Large intestine (tissue), 3 donors: Measurements from ENCODE around the gene SERPINB4. TPM values are rescaled to one million over a fixed set of nuclear protein-coding genes. Genes with fewer than 3 reads are reported as not detected.
"Not testable (repeated sequence)": the region's sequence is repeated elsewhere in the genome, so short reads cannot be mapped to it uniquely, and the experiment has no call there.

Source experiments
- DNase-seq, 2 donors: peaks; one replicate each; pipeline versions ENCODE4 v3.0.0 to v3.0.0-alpha.2; 2013
- H3K27ac ChIP-seq: one replicate; pipeline ENCODE4 v1.5.1; 2013; ENCODE audit warnings: low read length
- H3K27me3 ChIP-seq: 2 replicates; pipeline ENCODE4 v1.6.1; 2013; ENCODE audit warnings: low read length; ENCODE audit not compliant: control insufficient read depth, insufficient read depth
- H3K36me3 ChIP-seq: 2 replicates; pipeline ENCODE4 v1.6.1; 2013; ENCODE audit warnings: low read length; ENCODE audit not compliant: control insufficient read depth, insufficient read depth
- H3K4me1 ChIP-seq: one replicate; pipeline ENCODE4 v1.6.1; 2013; ENCODE audit warnings: low read length; ENCODE audit not compliant: control insufficient read depth, insufficient read depth
- H3K4me3 ChIP-seq: one replicate; pipeline ENCODE4 v1.5.1; 2013; ENCODE audit warnings: low read length
- H3K9me3 ChIP-seq: one replicate; pipeline ENCODE4 v1.6.1; 2013; ENCODE audit warnings: mild to moderate bottlenecking, low read depth, low read length, moderate library complexity; ENCODE audit not compliant: control insufficient read depth
- WGBS: methylation state at CpG from one replicate; pipeline ENCODE4 v1.1.5; 2013; ENCODE audit warnings: low lambda C conversion rate; ENCODE audit not compliant: insufficient coverage; 5-methylcytosine and 5-hydroxymethylcytosine counted together
- polyA plus RNA-seq: library from polyadenylated mRNA; unstranded; fragments of 120-200 nt; gene quantifications from one replicate; pipeline ENCODE4 v1.2.1, GENCODE V29; 2013

Gene SERPINB4
- polyA plus RNA-seq, 1 donor, result not detected

DNA sequence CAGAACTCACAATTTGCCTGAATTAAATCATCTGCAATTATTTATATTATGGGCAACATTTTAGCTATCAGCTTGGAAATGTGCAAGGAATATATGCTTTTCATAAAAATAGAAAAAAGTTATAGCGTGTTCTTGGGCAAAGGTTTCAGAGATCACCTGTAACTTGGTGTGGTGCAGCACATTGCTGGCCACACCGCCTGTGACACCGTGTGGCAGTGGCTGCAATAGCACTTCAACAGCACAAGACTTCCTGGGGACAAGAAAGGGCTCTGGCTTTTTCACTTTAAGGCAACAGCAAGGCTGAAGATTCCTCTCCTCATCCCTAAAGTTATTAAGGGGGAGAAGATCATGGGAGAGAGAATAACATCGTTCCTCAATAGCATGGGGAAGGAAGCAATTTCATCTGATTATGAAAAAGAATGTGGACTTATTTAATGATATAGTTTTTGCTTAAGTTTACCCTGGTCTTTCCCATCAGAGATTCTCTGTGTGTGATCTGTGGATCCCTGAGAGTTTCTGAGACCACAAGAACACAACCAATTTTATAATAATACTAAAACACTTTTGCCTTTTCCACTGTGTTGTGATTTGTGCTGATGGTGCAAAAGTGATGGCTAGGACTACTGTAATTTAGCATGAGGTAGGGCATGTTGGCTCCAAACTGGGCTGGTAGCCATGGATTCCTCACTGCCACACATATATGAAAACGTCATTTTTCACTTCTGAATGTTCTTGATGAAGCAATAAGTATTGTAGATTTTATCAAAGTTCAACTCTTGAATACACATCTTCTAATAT, 32.7 kb upstream of the SERPINB4 start:
- Histone ChIP-seq H3K36me3 (no peaks in the 10 kb centered on the region), H3K27me3 (no peaks in the 10 kb centered on the region), H3K4me3 (no peak overlapping the region), H3K9me3 (no peaks in the 10 kb centered on the region), H3K4me1 (peaks cover 8% of the 10 kb centered on the region), H3K27ac (no peak overlapping the region)
- peak; percentile 21 to 28 for DNase-seq
- no CpG with 5 or more reads among the region's 5 CpGs for WGBS

DNA sequence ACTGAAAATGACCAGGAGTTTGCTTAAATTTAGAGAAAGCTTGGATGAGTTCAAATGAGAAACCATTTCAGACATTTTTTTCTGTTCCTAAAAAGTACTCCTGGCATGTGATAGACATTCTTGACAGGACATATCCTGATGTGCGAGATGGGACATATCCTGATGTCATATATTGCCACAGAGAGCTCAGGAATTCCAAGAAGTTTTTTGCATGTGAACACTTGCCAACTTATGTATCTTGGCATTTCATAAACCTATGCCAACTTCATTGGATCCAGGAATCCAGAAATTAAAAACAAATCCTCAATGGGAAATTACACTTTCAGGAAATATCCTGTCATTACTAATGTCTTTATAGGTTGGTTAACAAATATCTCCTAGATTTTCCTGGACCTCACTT, 20.5 kb upstream of the SERPINB4 start:
- DNase-seq, result no peak
- H3K9me3 ChIP-seq, result no peaks in the 10 kb centered on the region
- H3K36me3 ChIP-seq, result no peaks in the 10 kb centered on the region
- no peaks in the 10 kb centered on the region for H3K27me3 ChIP-seq
- H3K4me1 ChIP-seq, result no peaks in the 10 kb centered on the region
- H3K4me3 ChIP-seq, result no peak overlapping the region
- WGBS, result no CpG with 5 or more reads among the region's 1 CpG
- H3K27ac ChIP-seq, result no peak overlapping the region

DNA sequence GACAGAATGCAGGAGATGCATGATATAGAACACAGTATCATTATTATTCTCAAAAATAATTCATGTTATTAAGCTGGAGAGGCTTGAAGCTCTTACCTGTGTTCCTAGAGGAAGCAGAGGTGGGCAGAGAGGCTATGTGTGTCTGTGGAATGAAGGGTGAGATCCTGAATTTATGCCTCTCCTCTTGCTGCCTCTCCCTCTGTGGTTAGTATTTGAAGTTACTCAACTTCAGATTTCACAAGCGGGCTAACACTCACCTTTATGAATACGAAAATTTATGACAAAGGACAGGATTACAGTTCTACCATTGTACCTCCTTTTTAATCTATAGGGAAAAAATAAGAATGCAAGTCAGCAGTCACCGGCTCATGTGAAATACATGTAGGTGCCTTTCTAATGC, 17.7 kb upstream of the SERPINB4 start, which contains the start of gene SERPINB3:
Gene SERPINB3 (minus strand): TSS at position 144 of the 400 bp plus-strand sequence. CDS start 677 bp downstream, outside the sequence.
- not testable (repeated sequence) for H3K4me1 ChIP-seq, H3K27ac ChIP-seq, H3K36me3 ChIP-seq, H3K27me3 ChIP-seq, H3K9me3 ChIP-seq, DNase-seq, H3K4me3 ChIP-seq
- no CpG with 5 or more reads among the region's 3 CpGs for WGBS

DNA sequence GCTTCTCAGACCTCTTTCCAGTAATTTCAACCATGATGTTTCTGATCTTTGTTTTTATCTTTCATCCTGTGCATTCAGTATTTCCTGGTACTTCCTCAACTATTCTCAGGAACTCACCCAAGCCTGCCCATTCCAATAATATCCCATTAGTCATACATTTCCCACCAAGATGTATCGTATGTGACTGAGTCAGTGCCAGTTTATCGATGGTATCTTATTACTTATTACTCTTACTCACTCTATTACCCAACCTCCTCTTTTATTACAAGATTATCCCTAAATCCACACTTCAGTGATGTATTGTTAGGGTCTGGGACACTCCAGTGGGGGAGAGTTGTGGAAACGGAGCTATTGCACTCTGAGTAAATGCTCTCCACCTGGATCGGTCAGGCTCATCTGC, 14.9 kb upstream of the SERPINB4 start:
- not testable (repeated sequence) for H3K36me3 ChIP-seq, H3K4me3 ChIP-seq, DNase-seq, H3K27me3 ChIP-seq, H3K4me1 ChIP-seq, H3K9me3 ChIP-seq, H3K27ac ChIP-seq
- no CpG with 5 or more reads among the region's 4 CpGs for WGBS

DNA sequence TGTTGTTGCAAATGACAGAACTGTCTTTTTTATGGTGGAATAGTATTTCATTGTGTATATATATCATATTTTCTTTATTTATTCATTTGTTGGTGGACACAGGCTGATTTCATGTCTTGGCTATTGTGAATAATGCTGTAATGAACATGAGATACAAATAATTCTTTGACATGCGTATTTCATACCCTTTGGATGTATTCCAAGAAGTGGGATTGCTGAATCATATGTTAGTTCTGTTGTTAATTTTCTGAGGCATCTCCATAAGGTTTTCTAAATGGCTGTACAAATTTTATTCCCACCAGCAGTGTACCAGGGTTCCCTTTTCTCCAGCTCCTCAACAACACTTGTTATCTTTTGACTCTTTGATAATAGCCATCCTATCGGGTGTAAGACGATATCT, 6.2 kb upstream of the SERPINB4 start:
- WGBS, result 63% methylated on average over 2 of the region's 3 CpGs

DNA sequence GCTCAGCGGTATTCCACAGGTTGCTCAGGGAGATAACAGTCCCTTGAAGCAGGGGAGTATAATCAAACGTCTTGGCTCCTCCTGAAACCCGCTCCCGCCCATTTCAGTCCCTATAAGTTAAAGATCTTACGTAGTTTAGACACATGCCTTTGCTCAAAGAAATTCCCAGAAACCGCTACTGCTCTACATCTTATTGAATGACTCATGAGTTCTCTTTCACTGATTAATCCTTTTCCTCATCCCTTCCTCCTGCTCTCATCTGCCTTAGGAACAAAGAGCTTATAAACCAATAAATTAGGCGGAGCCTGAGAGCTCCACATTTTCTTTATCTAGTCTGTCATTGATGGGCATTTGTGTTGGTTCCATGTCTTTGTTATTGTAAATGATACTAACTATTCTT, 4.2 kb upstream of the SERPINB4 start:
- Histone ChIP-seq H3K27ac (no peak overlapping the region), H3K9me3 (no peaks in the 10 kb centered on the region), H3K36me3 (no peaks in the 10 kb centered on the region), H3K4me3 (no peak overlapping the region), H3K27me3 (no peaks in the 10 kb centered on the region), H3K4me1 (no peaks in the 10 kb centered on the region)
- 88% methylated on average over 3 of the region's 7 CpGs for WGBS
- no peak for DNase-seq

More for the DNA sequence above, 6.2 kb upstream of the SERPINB4 start:
- DNase-seq, H3K4me1 ChIP-seq, H3K9me3 ChIP-seq, H3K27me3 ChIP-seq, H3K36me3 ChIP-seq, H3K4me3 ChIP-seq, H3K27ac ChIP-seq: not testable (repeated sequence)

DNA sequence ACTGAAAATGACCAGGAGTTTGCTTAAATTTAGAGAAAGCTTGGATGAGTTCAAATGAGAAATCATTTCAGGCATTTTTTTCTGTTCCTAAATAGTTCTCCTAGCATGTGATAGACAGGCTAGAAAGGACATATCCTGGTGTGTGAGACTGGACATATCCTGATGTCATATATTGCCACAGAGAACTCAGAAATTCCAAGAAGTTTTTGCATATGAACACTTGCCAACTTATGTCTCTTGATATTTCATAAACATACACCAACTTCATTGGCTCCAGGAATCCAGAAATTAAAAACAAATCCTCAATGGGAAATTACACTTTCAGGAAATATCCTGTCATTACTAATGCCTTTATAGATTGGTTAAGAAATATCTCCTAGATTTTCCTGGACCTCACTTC, 2.9 kb upstream of the SERPINB4 start:
- H3K4me3 ChIP-seq, result no peak overlapping the region
- no peaks in the 10 kb centered on the region for H3K9me3 ChIP-seq
- H3K36me3 ChIP-seq, result no peaks in the 10 kb centered on the region
- H3K27ac ChIP-seq, result no peak overlapping the region
- H3K27me3 ChIP-seq, result no peaks in the 10 kb centered on the region
- no peak for DNase-seq
- no peaks in the 10 kb centered on the region for H3K4me1 ChIP-seq

DNA sequence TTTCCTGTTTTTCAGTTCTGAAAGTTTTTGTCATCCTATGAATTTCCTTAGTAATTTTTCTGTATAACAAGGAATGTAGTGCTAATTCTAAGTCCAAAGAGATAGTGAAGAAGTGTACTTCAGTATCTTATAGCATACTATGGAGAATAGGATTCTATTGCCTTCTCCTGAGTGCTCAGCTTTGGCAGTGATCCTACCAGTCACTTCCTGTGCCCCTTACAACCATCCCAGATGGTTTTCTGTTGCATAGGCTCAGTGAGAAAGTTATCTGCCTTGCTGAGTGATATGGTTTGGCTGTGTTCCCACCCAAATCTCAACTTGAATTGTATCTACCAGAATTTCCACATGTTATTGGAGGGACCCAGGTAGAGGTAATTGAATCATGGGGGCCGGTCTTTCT, 638 bp upstream of the SERPINB4 start:
- not testable (repeated sequence) for H3K27me3 ChIP-seq, DNase-seq, H3K9me3 ChIP-seq, H3K4me1 ChIP-seq, H3K4me3 ChIP-seq, H3K36me3 ChIP-seq, H3K27ac ChIP-seq
- no CpG with 5 or more reads among the region's 1 CpG for WGBS

DNA sequence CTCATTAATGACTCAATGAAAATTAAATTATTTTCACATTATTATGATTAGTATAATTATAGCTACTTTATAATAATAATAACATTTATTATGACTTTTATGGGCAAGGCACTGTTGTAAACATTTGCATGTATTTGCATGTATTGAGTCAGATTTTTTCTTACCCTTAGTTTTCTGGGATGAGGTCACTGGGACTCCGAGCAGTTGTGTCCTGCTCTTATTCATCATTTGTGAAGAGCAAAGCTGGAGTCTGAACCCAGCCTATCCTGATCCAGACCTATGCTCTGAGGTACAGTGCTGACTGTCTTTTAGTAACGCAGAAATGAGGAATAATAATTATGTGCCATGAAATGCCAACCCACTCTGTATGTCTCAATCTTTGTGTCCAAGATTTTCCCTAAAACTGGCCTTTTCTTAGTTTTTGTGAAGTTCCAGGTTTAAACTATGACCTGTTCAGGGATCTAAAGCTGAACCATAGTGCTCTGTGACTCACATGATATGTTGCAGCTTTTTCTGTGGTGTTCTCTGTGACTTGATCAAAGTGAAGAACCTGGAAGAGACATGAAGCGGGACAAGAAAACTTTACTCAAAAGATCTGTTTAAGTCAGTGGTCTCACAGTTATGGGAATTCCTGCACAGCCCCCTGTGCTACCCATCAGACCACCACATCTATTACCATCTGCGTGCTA, 1.2 kb downstream of the SERPINB4 start:
- H3K9me3 ChIP-seq, H3K27ac ChIP-seq, H3K36me3 ChIP-seq, H3K4me3 ChIP-seq, H3K27me3 ChIP-seq, H3K4me1 ChIP-seq, DNase-seq: not testable (repeated sequence)
- 100% methylated on average over 1 of the region's 4 CpGs for WGBS

DNA sequence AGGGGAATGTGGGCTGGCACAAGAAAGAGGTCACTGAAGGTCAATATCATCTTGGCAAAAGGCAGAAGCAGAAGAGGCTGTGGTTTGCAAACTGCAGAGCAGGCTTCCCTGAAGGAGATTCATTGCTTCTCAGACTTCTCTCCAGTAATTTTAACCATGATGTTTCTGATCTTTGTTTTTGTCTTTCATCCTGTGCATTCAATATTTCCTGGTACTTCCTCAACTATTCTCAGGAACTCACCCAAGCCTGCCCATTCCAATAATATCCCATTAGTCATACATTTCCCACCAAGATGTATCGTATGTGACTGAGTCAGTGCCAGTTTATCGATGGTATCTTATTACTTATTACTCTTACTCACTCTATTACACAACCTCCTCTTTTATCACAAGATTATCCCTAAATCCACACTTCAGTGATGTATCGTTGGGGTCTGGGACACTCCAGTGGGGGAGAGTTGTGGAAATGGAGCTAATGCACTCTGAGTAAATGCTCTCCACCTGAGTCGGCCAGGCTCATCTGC, 2.8 kb downstream of the SERPINB4 start:
- H3K9me3 ChIP-seq, DNase-seq, H3K4me1 ChIP-seq, H3K4me3 ChIP-seq, H3K27me3 ChIP-seq, H3K27ac ChIP-seq, H3K36me3 ChIP-seq: not testable (repeated sequence)
- WGBS, result 80% methylated on average over 1 of the region's 4 CpGs
